ENCODE measurements around the gene SLCO1B3. TPM values are rescaled to one million over a fixed set of nuclear protein-coding genes. Genes with fewer than 3 reads are reported as not detected.

The SLCO1B3 gene
- total RNA-seq, 1 donor from 2014 or later, result not detected

- H3K4me3 Mint-ChIP-seq (ENCODE audit: unreplicated experiment), result no peak overlapping the region
- no peak overlapping the region for H3K27ac Mint-ChIP-seq (ENCODE audit: unreplicated experiment)
- TF ChIP-seq CTCF (IDR thresholded peaks at IDR 0.05; ENCODE audit: partially characterized antibody, unreplicated experiment), result no peak
- no peak for DNase-seq
- H3K36me3 Mint-ChIP-seq (ENCODE audit: unreplicated experiment), result no peaks in the 10 kb centered on the region
- H3K27me3 Mint-ChIP-seq (ENCODE audit: unreplicated experiment), result no peaks in the 10 kb centered on the region
- no peaks in the 10 kb centered on the region for H3K4me1 Mint-ChIP-seq (ENCODE audit: low read depth, unreplicated experiment)
- no peaks in the 10 kb centered on the region for H3K9me3 Mint-ChIP-seq (ENCODE audit: unreplicated experiment)
Observed at GRCh38 chr12:20798554-20798953, 12.0 kb upstream of the SLCO1B3 start.

- Mint-ChIP-seq H3K4me3 (ENCODE audit: unreplicated experiment) (no peak overlapping the region), H3K27ac (ENCODE audit: unreplicated experiment) (no peak overlapping the region), H3K27me3 (ENCODE audit: unreplicated experiment) (no peaks in the 10 kb centered on the region), H3K36me3 (ENCODE audit: unreplicated experiment) (no peaks in the 10 kb centered on the region), H3K9me3 (ENCODE audit: unreplicated experiment) (no peaks in the 10 kb centered on the region), H3K4me1 (ENCODE audit: low read depth, unreplicated experiment) (no peaks in the 10 kb centered on the region)
- no peak for DNase-seq
- TF ChIP-seq CTCF (IDR thresholded peaks at IDR 0.05; ENCODE audit: partially characterized antibody, unreplicated experiment), result no peak
Observed at GRCh38 chr12:20800160-20800559, 10.3 kb upstream of the SLCO1B3 start.

GRCh38 chr12:20801035-20801434 lies 9.5 kb upstream of the SLCO1B3 start:
- Mint-ChIP-seq H3K9me3 (ENCODE audit: unreplicated experiment) (no peaks in the 10 kb centered on the region), H3K27me3 (ENCODE audit: unreplicated experiment) (no peaks in the 10 kb centered on the region), H3K36me3 (ENCODE audit: unreplicated experiment) (no peaks in the 10 kb centered on the region), H3K27ac (ENCODE audit: unreplicated experiment) (no peak overlapping the region), H3K4me3 (ENCODE audit: unreplicated experiment) (no peak overlapping the region), H3K4me1 (ENCODE audit: low read depth, unreplicated experiment) (no peaks in the 10 kb centered on the region)
- no peak for TF ChIP-seq CTCF (IDR thresholded peaks at IDR 0.05; ENCODE audit: partially characterized antibody, unreplicated experiment)
- DNase-seq, result no peak

GRCh38 chr12:20805921-20806320 lies 4.6 kb upstream of the SLCO1B3 start:
- Mint-ChIP-seq H3K27me3 (ENCODE audit: unreplicated experiment) (no peaks in the 10 kb centered on the region), H3K4me3 (ENCODE audit: unreplicated experiment) (no peak overlapping the region), H3K9me3 (ENCODE audit: unreplicated experiment) (peaks cover 9% of the 10 kb centered on the region), H3K27ac (ENCODE audit: unreplicated experiment) (no peak overlapping the region), H3K36me3 (ENCODE audit: unreplicated experiment) (no peaks in the 10 kb centered on the region), H3K4me1 (ENCODE audit: low read depth, unreplicated experiment) (no peaks in the 10 kb centered on the region)
- TF ChIP-seq CTCF (IDR thresholded peaks at IDR 0.05; ENCODE audit: partially characterized antibody, unreplicated experiment), result no peak
- no peak for DNase-seq

GRCh38 chr12:20807192-20808080 lies 3.1 kb upstream of the SLCO1B3 start:
- no peak overlapping the region for H3K4me3 Mint-ChIP-seq (ENCODE audit: unreplicated experiment)
- peaks cover 9% of the 10 kb centered on the region for H3K9me3 Mint-ChIP-seq (ENCODE audit: unreplicated experiment)
- H3K36me3 Mint-ChIP-seq (ENCODE audit: unreplicated experiment), result no peaks in the 10 kb centered on the region
- no peaks in the 10 kb centered on the region for H3K27me3 Mint-ChIP-seq (ENCODE audit: unreplicated experiment)
- no peak overlapping the region for H3K27ac Mint-ChIP-seq (ENCODE audit: unreplicated experiment)
- H3K4me1 Mint-ChIP-seq (ENCODE audit: low read depth, unreplicated experiment), result no peaks in the 10 kb centered on the region
- no peak for TF ChIP-seq CTCF (IDR thresholded peaks at IDR 0.05; ENCODE audit: partially characterized antibody, unreplicated experiment)
- DNase-seq, result no peak

Data from glutamatergic neuron (in vitro differentiated cells).